ENCODE measurements around the gene LRRIQ1. TPM values are rescaled to one million over a fixed set of nuclear protein-coding genes. Genes with fewer than 3 reads are reported as not detected.

Gene LRRIQ1
- total RNA-seq, 2 experiments from 2014 or later: not detected

DNA sequence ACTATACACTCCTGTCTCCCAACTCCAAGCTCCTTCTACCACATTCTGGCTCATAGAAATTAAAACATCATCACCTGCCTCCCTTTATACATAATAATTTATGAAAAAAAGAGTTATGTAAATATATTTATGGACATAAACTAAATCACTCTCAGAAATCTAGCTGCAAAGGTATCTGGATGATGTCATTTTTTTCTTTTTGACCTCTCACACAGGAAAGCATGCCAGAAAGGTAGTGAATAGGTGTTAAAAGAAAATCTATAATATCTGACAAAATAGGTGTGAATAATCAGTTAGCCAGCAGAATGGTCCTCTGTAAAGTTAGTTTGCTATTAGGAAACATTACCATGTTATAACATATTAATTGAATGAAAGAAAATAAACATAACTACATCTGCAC is 7.7 kb downstream of the LRRIQ1 start:
- no peak overlapping the region for H3K4me3 ChIP-seq (ENCODE audit: low read depth, low read length, poor library complexity, severe bottlenecking)
- POLR2A ChIA-PET: no interaction called here
- no peaks in the 10 kb centered on the region for H3K9me3 ChIP-seq (ENCODE audit: low read length)
- no peaks in the 10 kb centered on the region for H3K4me1 ChIP-seq (ENCODE audit: insufficient read depth, low read length, poor library complexity, severe bottlenecking)
- H3K79me2 ChIP-seq (ENCODE audit: insufficient read depth, low read depth, low read length): no peaks in the 10 kb centered on the region
- no peak overlapping the region for H3K27ac ChIP-seq (ENCODE audit: low read depth, low read length, poor library complexity, severe bottlenecking)
- H2AFZ ChIP-seq (ENCODE audit: low read length): no peak overlapping the region
- H3K4me2 ChIP-seq (ENCODE audit: low read length): no peak overlapping the region
- H4K20me1 ChIP-seq (ENCODE audit: insufficient read depth, low read length): no peaks in the 10 kb centered on the region
- DNase-seq (ENCODE audit: low spot score): no peak
- no peaks in the 10 kb centered on the region for H3K36me3 ChIP-seq (ENCODE audit: insufficient read depth, low read length)
- TF ChIP-seq CTCF (conservative IDR thresholded peaks at IDR 0.05; ENCODE audit: low read length): no peak
- TF ChIP-seq EZH2phosphoT487 (IDR thresholded peaks at IDR 0.05; ENCODE audit: borderline replicate concordance, low read depth, low read length): no peak
- BruUV-seq (replicated peaks): no TSS peak
- CTCF ChIA-PET (ENCODE audit: unreplicated experiment): no interaction called here
- intact Hi-C loops (cut with micrococcal nuclease; ENCODE audit: unreplicated experiment): no loop called here
- no peaks in the 10 kb centered on the region for H3K9me2 ChIP-seq (ENCODE audit: insufficient read depth, low read length)

GRCh38 chr12:85057370-85057963 is 21.3 kb downstream of the LRRIQ1 start:
- DNase-seq (ENCODE audit: low spot score): peak; percentile 46
- no TSS peak for BruUV-seq (replicated peaks)

More at GRCh38 chr12:85057370-85057963, 21.3 kb downstream of the LRRIQ1 start:
- no peak overlapping the region for H3K27ac ChIP-seq (ENCODE audit: low read depth, low read length, poor library complexity, severe bottlenecking)
- no peak overlapping the region for H3K4me2 ChIP-seq (ENCODE audit: low read length)
- ChIA-PET CTCF (ENCODE audit: unreplicated experiment) (no interaction called here), POLR2A (interaction anchor here (0.7 to 1.2 kb wide), 3 partner anchors 8 to 172 kb away, joined by 3 to 4 read pairs (median 3); no protein-coding TSS in a partner anchor)
- TF ChIP-seq EZH2phosphoT487 (IDR thresholded peaks at IDR 0.05; ENCODE audit: borderline replicate concordance, low read depth, low read length) (no peak), CTCF (conservative IDR thresholded peaks at IDR 0.05; ENCODE audit: low read length) (peak; percentile 91)
- no peaks in the 10 kb centered on the region for H3K9me2 ChIP-seq (ENCODE audit: insufficient read depth, low read length)
- intact Hi-C loops (cut with micrococcal nuclease; ENCODE audit: unreplicated experiment): no loop called here
- H2AFZ ChIP-seq (ENCODE audit: low read length): no peak overlapping the region
- H3K36me3 ChIP-seq (ENCODE audit: insufficient read depth, low read length): no peaks in the 10 kb centered on the region
- no peaks in the 10 kb centered on the region for H3K9me3 ChIP-seq (ENCODE audit: low read length)
- H4K20me1 ChIP-seq (ENCODE audit: insufficient read depth, low read length): no peaks in the 10 kb centered on the region
- no peaks in the 10 kb centered on the region for H3K79me2 ChIP-seq (ENCODE audit: insufficient read depth, low read depth, low read length)
- no peak overlapping the region for H3K4me3 ChIP-seq (ENCODE audit: low read depth, low read length, poor library complexity, severe bottlenecking)
- no peaks in the 10 kb centered on the region for H3K4me1 ChIP-seq (ENCODE audit: insufficient read depth, low read length, poor library complexity, severe bottlenecking)
